Raji (cell line): Measurements from ENCODE around the gene CIAPIN1.

Source experiments
- POLR2A ChIP-seq: IDR thresholded peaks from 2 replicates; pipeline ENCODE4 v1.6.1; 2011; ENCODE audit warnings: low read depth, low read length, control low read depth; ENCODE audit not compliant: insufficient read depth

CIAPIN1 gene

GRCh38 chr16:57385083-57385482 lies 62.1 kb downstream of the CIAPIN1 start:
- no peak for TF ChIP-seq POLR2A

- TF ChIP-seq POLR2A = no peak
Observed at GRCh38 chr16:57384248-57385070, 62.7 kb downstream of the CIAPIN1 start.

- no peak for TF ChIP-seq POLR2A
Observed at GRCh38 chr16:57383276-57384247, 63.6 kb downstream of the CIAPIN1 start.

GRCh38 chr16:57382535-57383275 lies 64.5 kb downstream of the CIAPIN1 start:
- no peak for TF ChIP-seq POLR2A

GRCh38 chr16:57381791-57382534 lies 65.2 kb downstream of the CIAPIN1 start:
- no peak for TF ChIP-seq POLR2A

GRCh38 chr16:57380671-57381462 lies 66.3 kb downstream of the CIAPIN1 start:
- TF ChIP-seq POLR2A = no peak

GRCh38 chr16:57379579-57379978 lies 67.6 kb downstream of the CIAPIN1 start:
- TF ChIP-seq POLR2A = no peak
